CD4-positive, alpha-beta T cell treated with Interleukin-4 for 4 hours (primary cell): ENCODE data around the gene KIRREL2.
"Not testable (repeated sequence)": the region's sequence is repeated elsewhere in the genome, so short reads cannot be mapped to it uniquely, and the experiment has no call there.

ENCODE experiments used
- DNase-seq: peaks from one replicate; pipeline ENCODE4 v3.0.0-alpha.2; 2020

KIRREL2 gene

GRCh38 chr19:35856546-35857149 is at the start of gene KIRREL2:
Gene KIRREL2, plus strand, starts transcription at chr19:35856911. Its CDS starts 209 bp downstream, at chr19:35857120.
- no peak for DNase-seq

GRCh38 chr19:35807633-35808032 is 49.1 kb upstream of the KIRREL2 start:
- DNase-seq: no peak

GRCh38 chr19:35811317-35812219 is 45.1 kb upstream of the KIRREL2 start:
- DNase-seq: no peak

- no peak for DNase-seq
Measured at GRCh38 chr19:35812220-35813042, 44.3 kb upstream of the KIRREL2 start, which contains the start of gene PRODH2. Gene PRODH2, minus strand, starts transcription at chr19:35812845. Its CDS starts 40 bp downstream, at chr19:35812805.

GRCh38 chr19:35813043-35813890 is 43.4 kb upstream of the KIRREL2 start:
- DNase-seq: no peak

- no peak for DNase-seq
Measured at GRCh38 chr19:35816262-35816661, 40.4 kb upstream of the KIRREL2 start.

GRCh38 chr19:35816846-35817245 is 39.9 kb upstream of the KIRREL2 start:
- no peak for DNase-seq

GRCh38 chr19:35818445-35818844 is 38.3 kb upstream of the KIRREL2 start:
- DNase-seq: no peak

- DNase-seq: no peak
Measured at GRCh38 chr19:35822579-35822978, 34.1 kb upstream of the KIRREL2 start.

GRCh38 chr19:35824150-35824549 is 32.6 kb upstream of the KIRREL2 start:
- no peak for DNase-seq

GRCh38 chr19:35828692-35829301 is 27.9 kb upstream of the KIRREL2 start:
- peak; percentile 18 for DNase-seq

GRCh38 chr19:35830986-35831385 is 25.7 kb upstream of the KIRREL2 start:
- no peak for DNase-seq

GRCh38 chr19:35832054-35832453 is 24.7 kb upstream of the KIRREL2 start:
- DNase-seq: no peak

- no peak for DNase-seq
Measured at GRCh38 chr19:35833972-35834371, 22.7 kb upstream of the KIRREL2 start.

GRCh38 chr19:35836096-35836495 is 20.6 kb upstream of the KIRREL2 start:
- not testable (repeated sequence) for DNase-seq

GRCh38 chr19:35841961-35842595 is 14.6 kb upstream of the KIRREL2 start:
- no peak for DNase-seq

GRCh38 chr19:35842666-35843272 is 13.9 kb upstream of the KIRREL2 start:
- no peak for DNase-seq

- DNase-seq: no peak
Measured at GRCh38 chr19:35843676-35844481, 12.8 kb upstream of the KIRREL2 start.

- DNase-seq: no peak
Measured at GRCh38 chr19:35844482-35845214, 12.1 kb upstream of the KIRREL2 start.
